Heart right ventricle (tissue), 16 donors: ENCODE measurements around the gene SEMA5A. TPM values are rescaled to one million over a fixed set of nuclear protein-coding genes. Genes with fewer than 3 reads are reported as not detected.

Experiments
- ATAC-seq, 8 donors: fragments of 200-7000 bp; cut with Tn5 transposase; one replicate each; pipeline ENCODE4 v1.9.1; 2020; ENCODE audit warnings: mild to moderate bottlenecking in 8 of 8, moderate library complexity in 8 of 8, moderate number of reproducible peaks in 1 of 8
- DNase-seq, 2 donors: peaks; one replicate each; pipeline ENCODE4 v3.0.0-alpha.2; 2020
- H3K27ac ChIP-seq, 10 donors: fragments of 200-600 bp; sonication (generic) in 2 of 10; one replicate each; pipeline versions ENCODE4 v1.5.0 to v1.8.0; 2020 to 2022; ENCODE audit warnings: mild to moderate bottlenecking in 3 of 10
- H3K27me3 ChIP-seq, 7 donors: fragments of 200-600 bp; one replicate each; pipeline ENCODE4 v1.8.0; 2021 to 2022; ENCODE audit warnings: mild to moderate bottlenecking in 2 of 7
- H3K36me3 ChIP-seq, 9 donors: fragments of 200-600 bp; sonication (generic) in 1 of 9; one replicate each; pipeline versions ENCODE4 v1.5.0 to v1.8.0; 2020 to 2022; ENCODE audit warnings: mild to moderate bottlenecking in 2 of 9
- H3K4me1 ChIP-seq, 9 donors: fragments of 200-600 bp; sonication (generic) in 1 of 9; one replicate each; pipeline versions ENCODE4 v1.5.0 to v1.8.0; 2020 to 2022; ENCODE audit warnings: mild to moderate bottlenecking in 4 of 9
- H3K4me3 ChIP-seq, 10 donors: fragments of 200-600 bp; sonication (generic) in 2 of 10; one replicate each; pipeline versions ENCODE4 v1.5.0 to v1.8.0; 2020 to 2022; ENCODE audit warnings: mild to moderate bottlenecking in 7 of 10, moderate library complexity in 2 of 10
- H3K9me3 ChIP-seq, 11 donors: fragments of 200-600 bp in 10 of 11; sonication (generic) in 2 of 11; one replicate each; pipeline versions ENCODE4 v1.5.0 to v1.8.0; 2013 to 2022; ENCODE audit warnings: mild to moderate bottlenecking in 2 of 11, control low read depth in 1 of 11, moderate library complexity in 1 of 11
- CTCF ChIP-seq, 9 donors: fragments of 200-600 bp; sonication (generic) in 2 of 9; IDR thresholded peaks; one replicate each; pipeline versions ENCODE4 v1.5.0 to v1.8.0; 2021 to 2022; ENCODE audit warnings: antibody characterized with exemption in 9 of 9, mild to moderate bottlenecking in 5 of 9, moderate library complexity in 1 of 9
- WGBS, 2 donors: extraction: QIAGEN DNeasy Blood & Tissue Kit; methylation state at CpG; one replicate each; pipeline ENCODE4 v1.1.7; 2013; ENCODE audit warnings: inconsistent platforms in 1 of 2; 5-methylcytosine and 5-hydroxymethylcytosine counted together
- intact Hi-C, 10 donors: fragments of 100-400 bp; cut with DNase I; formaldehyde crosslinking; loops; one replicate each; pipeline versions ENCODE4 v1.11.1 to v1.14.2; 2022
- polyA plus RNA-seq, 2 donors: library from polyadenylated mRNA; stranded (reverse); fragments of 200-250 nt; gene quantifications; one replicate each; pipeline ENCODE4 v1.2.3, GENCODE V29; 2013
- total RNA-seq, 10 donors: library from RNA; stranded (reverse); fragmentation: NEBNext Ultra II Directional in 3 of 10; extraction: Animal tissue kit (Norgen Biotek cat#: 25700) in 3 of 10; gene quantifications; one replicate each; pipeline versions ENCODE4 v1.2.1 to v1.2.4, GENCODE V29; 2021 to 2023
- donor health status: Arrhythmogenic right ventricular cardiomyopathy.
- donor health status: ischemic (EF 13 %, LVEDD 7.1; RV severe dilation, severe dysfunction).
- donor health status: healthy with polysubstance abuse.
- donor health status: DM: no; HTN: yes; CAD: no.
- donor health status: DM: no; HTN: no; CAD: no.
- donor health status: ischemic (EF 25% LVEDD 6.9; RV normal size, moderate dysfunction).
- donor health status: ischemic (EF 25% LVEDD 5.7; RV mildly dilated, moderate dysfunction).
- donor health status: healthy.
- donor health status: DM: yes; HTN: yes; CAD: no.
- donor health status: Ischemic cardiomyopathy.
- donor health status: ischemic (EF 35%, LVEDD 5.7; RV mildly dilated, moderate dysfunction).
- donor health status: nonischemic (EF 11% LVEDD 7.7; RV severe dilation, severe dysfunction).
- donor health status: DM: yes; HTN: yes; CAD: no.
- donor health status: PGD.
- donor health status: ischemic (EF 29% LVEDD 5.4; RV normal size, mild dysfunction).
- donor health status: nonischemic (EF 23%, LVEDD 6.1; RV moderate dilation, normal function).

Gene SEMA5A
- total and polyA plus RNA-seq, 12 donors: 1.9 to 71.5 (median 48.0) TPM

GRCh38 chr5:9423571-9423970 is 122.3 kb downstream of the SEMA5A start:
- ATAC-seq (no peak), DNase-seq (no peak)
- no peaks in the 10 kb centered on the region for H3K27me3 ChIP-seq
- peaks cover 0 to 15% (median 8%) of the 10 kb centered on the region in 9 donors for H3K4me1 ChIP-seq
- H3K36me3 ChIP-seq: no peaks in the 10 kb centered on the region
- intact Hi-C loops: no loop called here
- no peak overlapping the region for H3K4me3 ChIP-seq
- H3K9me3 ChIP-seq: peaks cover 0 to 9% (median 0%) of the 10 kb centered on the region in 11 donors
- WGBS, 2 donors: 53% methylated on average over 1 of the region's 1 CpG
- TF ChIP-seq CTCF (IDR thresholded peaks at IDR 0.05): no peak
- no peak overlapping the region for H3K27ac ChIP-seq

- no peak for DNase-seq
- no peak overlapping the region for H3K4me3 ChIP-seq
- WGBS, 2 donors: 32 to 49% methylated on average over 2 of the region's 2 CpGs
- H3K27ac ChIP-seq: no peak overlapping the region
- H3K4me1 ChIP-seq: peaks cover 0 to 10% (median 4%) of the 10 kb centered on the region in 9 donors
- ATAC-seq: no peak
- no peak for TF ChIP-seq CTCF (IDR thresholded peaks at IDR 0.05)
- no peaks in the 10 kb centered on the region for H3K27me3 ChIP-seq
- no peaks in the 10 kb centered on the region for H3K36me3 ChIP-seq
- H3K9me3 ChIP-seq: peaks cover 0 to 11% (median 0%) of the 10 kb centered on the region in 11 donors
- intact Hi-C loops: no loop called here
Measured at GRCh38 chr5:9421884-9422283, 124.0 kb downstream of the SEMA5A start.

- ATAC-seq (no peak), DNase-seq (no peak)
- Histone ChIP-seq H3K4me3 (no peak overlapping the region), H3K4me1 (peaks cover 0 to 10% (median 4%) of the 10 kb centered on the region in 9 donors), H3K36me3 (no peaks in the 10 kb centered on the region), H3K27me3 (no peaks in the 10 kb centered on the region), H3K27ac (no peak overlapping the region), H3K9me3 (peaks cover 0 to 11% (median 0%) of the 10 kb centered on the region in 11 donors)
- no peak for TF ChIP-seq CTCF (IDR thresholded peaks at IDR 0.05)
- intact Hi-C loops: no loop called here
- 85 to 89% methylated on average over 5 of the region's 5 CpGs for WGBS, 2 donors
Measured at GRCh38 chr5:9419794-9420193, 126.1 kb downstream of the SEMA5A start.

- intact Hi-C loops: no loop called here
- peaks cover 0 to 11% (median 0%) of the 10 kb centered on the region in 11 donors for H3K9me3 ChIP-seq
- H3K27me3 ChIP-seq: no peaks in the 10 kb centered on the region
- no peak for TF ChIP-seq CTCF (IDR thresholded peaks at IDR 0.05)
- 63 to 82% methylated on average over 2 of the region's 2 CpGs for WGBS, 2 donors
- H3K36me3 ChIP-seq: no peaks in the 10 kb centered on the region
- H3K4me1 ChIP-seq: no peaks in the 10 kb centered on the region
- ATAC-seq: no peak
- no peak overlapping the region for H3K27ac ChIP-seq
- H3K4me3 ChIP-seq: no peak overlapping the region
- no peak for DNase-seq
Measured at GRCh38 chr5:9415566-9415965, 130.3 kb downstream of the SEMA5A start.
